ENCODE measurements around the gene RFX4.

RFX4 gene

DNA sequence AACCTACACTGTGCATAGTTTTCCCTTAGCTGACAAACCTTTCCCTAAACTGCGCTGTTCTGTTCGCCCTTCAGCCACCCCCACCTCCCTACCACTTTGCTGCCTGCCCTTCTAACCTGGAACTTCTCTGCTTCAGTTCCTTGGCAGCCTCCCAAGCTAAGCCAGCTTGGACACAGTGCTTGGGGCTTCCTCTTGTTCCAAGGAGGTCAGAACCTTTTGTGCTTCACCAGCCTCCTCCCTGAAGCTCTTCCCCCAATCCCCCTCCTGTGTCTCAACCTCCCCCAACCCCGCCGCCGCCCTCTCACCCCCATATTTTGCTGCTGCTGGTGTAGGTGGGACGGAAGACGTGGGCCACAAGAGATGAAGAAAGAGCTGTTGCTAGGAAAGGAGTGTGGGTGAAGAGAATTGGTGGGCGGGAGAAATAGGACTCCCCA, 183.6 kb downstream of the RFX4 start:
- DNase-seq (ENCODE audit: low spot score), result no peak

- no peak for DNase-seq (ENCODE audit: low spot score)
These were observed 184.4 kb downstream of the RFX4 start for GRCh38 chr12:106767206-106767605.

GRCh38 chr12:106767954-106768822, 185.4 kb downstream of the RFX4 start:
- no peak for DNase-seq (ENCODE audit: low spot score)

- DNase-seq (ENCODE audit: low spot score), result no peak
These were observed 186.3 kb downstream of the RFX4 start for GRCh38 chr12:106769078-106769477.

- DNase-seq (ENCODE audit: low spot score), result no peak
These were observed 186.7 kb downstream of the RFX4 start for GRCh38 chr12:106769546-106769945.

GRCh38 chr12:106771425-106771824, 188.6 kb downstream of the RFX4 start:
- DNase-seq (ENCODE audit: low spot score), result no peak

- DNase-seq (ENCODE audit: low spot score), result no peak
These were observed 190.6 kb downstream of the RFX4 start for GRCh38 chr12:106773286-106774004.

DNA sequence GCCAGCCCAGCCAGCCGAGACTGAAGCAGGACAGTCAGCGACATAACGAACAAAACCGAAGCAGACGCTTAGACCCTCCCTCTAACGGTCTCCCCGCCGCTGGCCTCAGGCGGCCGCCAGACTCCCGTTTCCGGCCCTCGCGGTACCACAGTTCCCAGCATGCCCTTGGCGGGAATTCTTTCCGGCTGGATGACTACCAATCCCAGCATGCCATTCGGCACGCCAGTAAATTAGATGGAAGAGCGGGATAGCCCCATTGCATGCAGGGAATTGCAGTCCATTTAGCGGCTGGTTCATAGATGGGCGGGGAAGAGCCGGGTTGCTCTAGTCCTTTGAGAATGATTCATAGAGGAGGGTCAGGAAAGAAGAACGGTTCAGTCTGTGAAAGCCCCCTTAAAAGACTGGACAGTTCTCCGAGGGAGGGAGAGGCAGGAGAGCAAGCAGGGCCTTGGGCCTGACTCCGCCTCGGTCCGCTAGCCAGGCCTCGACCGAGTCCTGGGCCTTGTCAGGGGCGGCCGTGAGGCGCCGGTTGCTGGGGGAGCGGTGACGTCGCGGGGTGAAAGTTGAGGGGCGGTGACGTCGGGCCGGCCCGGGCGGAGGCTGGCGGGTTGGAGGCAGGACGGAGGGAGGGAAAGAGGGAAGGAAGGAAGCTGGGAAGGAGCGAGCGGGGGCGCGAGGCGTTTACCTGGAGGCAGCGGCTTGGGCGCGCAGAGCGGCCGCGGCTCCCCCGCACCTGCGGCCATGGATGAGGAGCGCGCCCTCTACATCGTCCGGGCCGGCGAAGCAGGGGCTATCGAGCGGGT, 191.4 kb downstream of the RFX4 start, which contains the start of gene RIC8B:
TSS of gene RIC8B (plus strand) at position 678 of the 803 bp plus-strand sequence. CDS start at position 742, 64 bp downstream.
- DNase-seq (ENCODE audit: low spot score), result peak; percentile 96

DNA sequence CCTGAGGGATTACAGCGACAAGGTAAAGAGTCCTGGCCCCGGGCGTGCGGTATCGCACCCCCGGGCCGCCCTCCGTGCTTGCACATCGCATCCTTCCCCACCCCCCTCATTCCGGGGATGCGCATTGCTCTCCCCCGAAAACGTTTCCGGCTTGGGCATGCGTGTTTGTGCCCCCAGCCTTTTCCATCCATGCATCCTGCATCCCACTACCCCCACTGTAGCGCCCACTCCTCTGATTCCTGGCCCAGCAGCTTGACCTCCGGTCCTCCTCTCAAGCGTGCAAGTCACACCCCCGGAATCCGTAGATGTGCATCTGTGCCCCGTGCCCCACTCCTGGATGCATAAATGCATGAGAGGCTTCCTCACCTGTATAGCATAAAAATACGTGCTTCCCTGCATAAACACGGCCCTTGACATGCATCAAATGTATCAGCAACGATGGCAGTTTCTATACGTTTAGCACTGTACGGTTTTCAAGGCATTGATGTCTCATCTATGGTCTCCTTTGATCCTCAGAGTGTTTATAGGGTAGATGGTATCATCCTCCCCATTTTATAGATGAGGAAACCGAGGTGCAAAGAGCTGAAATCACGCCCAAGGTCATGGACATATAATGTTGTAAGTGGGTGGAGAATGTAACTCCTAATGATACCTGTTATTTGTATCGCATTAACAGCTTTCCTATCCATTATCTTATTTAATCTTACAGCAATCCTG, 192.2 kb downstream of the RFX4 start:
- DNase-seq (ENCODE audit: low spot score), result peak; percentile 26

DNA sequence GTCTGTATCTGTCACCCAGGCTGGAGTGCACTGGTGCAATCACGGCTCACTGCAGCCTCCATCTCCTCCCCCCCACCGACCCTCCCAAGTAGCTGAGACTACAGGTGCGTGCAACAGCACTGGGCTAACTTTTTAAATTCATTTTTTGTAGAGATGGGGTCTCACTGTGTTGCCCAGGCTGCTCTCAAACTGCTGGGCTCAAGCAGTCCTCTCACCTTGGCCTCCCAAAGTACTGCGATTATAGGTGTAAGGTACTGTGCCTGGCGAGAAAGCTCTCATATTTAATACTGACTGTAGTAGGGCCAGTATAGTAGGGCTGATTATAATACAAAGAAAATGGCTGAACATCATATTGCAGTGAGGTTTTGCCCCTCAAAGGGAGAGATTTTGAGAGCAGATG, 194.1 kb downstream of the RFX4 start:
- no peak for DNase-seq (ENCODE audit: low spot score)

DNA sequence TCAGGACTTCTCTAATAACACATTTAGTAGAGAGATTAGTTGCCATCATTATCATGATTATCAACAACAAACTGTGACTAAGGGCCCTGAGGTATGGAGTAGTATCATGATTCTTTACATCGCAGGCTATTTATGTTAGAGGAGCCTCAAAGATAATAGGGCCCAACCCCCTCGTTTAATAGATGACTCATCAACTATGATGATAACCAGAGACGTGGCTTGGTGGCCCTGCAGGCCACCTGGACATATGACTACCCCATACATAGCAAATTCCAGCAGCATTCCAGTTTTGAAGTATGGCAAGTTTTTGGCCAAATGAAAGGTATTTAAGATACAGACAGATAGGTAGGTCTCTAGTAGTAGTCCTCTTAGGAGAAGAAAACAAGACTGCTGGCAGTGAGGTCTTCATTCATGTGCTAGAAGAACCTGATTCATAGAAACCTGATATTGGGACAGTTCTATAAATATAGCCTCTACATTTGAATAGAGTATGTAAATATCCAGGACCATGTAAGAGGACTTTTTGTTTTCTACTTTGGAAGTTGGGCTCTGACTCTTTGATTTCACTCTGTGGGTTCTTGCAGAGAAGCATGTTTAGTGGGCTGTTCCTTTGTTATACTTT, 197.3 kb downstream of the RFX4 start:
- peak; percentile 34 for DNase-seq (ENCODE audit: low spot score)

DNA sequence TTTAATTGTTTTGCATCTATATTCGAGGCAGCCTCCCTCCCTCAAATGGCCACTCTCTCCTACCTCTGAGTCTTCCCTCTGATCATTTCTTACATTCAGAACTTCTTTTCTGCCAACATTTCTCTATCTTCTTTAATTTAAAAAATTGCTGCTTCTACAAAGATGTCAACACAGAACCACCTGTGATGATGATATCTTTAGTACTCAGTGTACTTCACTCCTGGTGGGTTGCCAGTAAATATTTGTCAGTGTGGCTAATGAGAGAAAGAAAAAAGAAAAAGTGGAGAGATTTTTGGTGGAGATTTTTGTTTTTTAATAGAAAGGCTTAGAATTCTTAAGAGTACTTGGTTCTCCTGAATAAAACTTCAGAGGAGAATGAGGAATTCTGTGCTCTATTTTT, 199.8 kb downstream of the RFX4 start:
- DNase-seq (ENCODE audit: low spot score), result no peak

DNA sequence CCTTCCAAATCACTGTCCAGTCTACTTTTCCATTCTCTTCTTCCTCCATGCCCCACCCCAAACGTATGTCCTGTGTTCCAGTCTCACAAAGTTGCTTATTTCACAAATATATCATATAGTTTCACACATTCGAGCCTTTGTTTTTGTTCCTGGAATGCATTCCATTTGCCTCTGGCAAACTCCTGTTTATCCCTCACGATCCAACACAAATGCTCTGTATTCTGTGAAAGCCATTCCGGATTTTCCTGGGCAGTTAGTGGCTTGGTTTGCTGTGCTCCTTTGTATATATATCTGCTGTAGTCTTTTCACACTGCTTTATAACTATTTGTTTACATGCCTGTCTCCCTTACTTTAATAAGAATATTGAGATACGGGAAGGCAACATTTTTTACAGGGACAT, 200.7 kb downstream of the RFX4 start:
- no peak for DNase-seq (ENCODE audit: low spot score)

- DNase-seq (ENCODE audit: low spot score), result no peak
These were observed 207.2 kb downstream of the RFX4 start for GRCh38 chr12:106790020-106790419.

DNA sequence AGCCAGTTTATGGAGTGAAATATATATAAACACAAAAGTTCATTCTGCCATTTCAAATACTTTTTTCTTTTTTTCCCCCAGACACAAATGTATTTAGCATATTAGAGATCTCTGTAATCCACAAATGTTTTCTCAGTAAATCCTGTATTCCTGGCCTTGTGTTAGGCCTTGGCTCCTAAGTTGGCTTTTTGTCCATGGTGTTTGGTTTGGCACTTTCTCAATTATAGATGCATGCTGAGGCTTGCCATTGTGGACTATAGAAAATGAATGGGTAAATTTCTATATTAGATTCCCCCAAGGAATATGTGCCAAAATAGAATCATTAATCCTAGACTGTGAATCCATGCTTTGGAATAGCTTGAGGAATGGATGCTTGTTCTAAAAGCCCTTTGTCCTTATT, 208.7 kb downstream of the RFX4 start:
- no peak for DNase-seq (ENCODE audit: low spot score)

DNA sequence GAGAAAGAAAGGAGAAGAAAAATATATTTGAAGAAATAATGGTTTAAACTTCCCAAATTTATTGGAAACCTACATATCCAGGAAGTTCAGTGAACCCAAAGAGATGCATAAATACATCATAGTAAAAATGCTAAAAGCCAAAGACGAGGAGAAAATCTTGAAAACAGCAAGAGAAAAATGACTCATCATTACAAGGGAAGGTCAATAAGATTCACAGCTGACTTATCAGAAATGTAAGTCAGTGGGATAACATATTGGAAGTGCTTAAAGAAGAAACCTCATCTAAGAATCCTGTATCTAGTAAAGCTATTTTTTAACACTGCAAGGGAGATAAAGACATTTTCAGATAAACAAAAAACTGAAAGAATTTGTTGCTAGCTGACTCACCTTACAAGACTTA, 211.6 kb downstream of the RFX4 start:
- no peak for DNase-seq (ENCODE audit: low spot score)

DNA sequence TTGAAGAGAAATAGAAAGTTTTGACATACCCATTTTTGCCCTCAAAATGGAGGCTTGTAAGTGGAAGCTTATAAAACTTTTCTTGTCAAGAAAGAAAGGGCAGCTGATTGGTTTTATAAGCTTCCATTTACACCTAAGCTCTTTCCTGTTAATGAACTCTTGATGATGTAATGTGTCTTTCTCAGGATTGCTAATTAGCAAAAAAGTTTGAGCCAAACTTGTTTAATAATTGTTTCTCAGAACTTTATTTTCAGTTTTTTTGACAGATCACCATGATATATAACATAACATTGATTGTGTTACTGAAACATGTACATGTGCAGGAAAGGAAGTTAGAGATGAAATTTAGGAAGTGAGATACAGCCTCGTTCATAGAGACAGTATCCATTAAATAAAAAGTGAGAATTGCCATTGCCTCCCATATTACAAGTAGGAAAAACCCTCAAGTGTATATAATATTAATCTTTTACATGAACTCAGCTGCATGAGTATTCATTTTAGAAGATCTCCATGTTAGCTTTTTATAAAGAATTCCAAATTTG, 218.4 kb downstream of the RFX4 start:
- DNase-seq (ENCODE audit: low spot score), result no peak

- no peak for DNase-seq (ENCODE audit: low spot score)
These were observed 219.2 kb downstream of the RFX4 start for GRCh38 chr12:106801830-106802533.

GRCh38 chr12:106804668-106805067, 221.9 kb downstream of the RFX4 start:
- DNase-seq (ENCODE audit: low spot score), result no peak

All from hepatic stellate cell (primary cell).